WERI-Rb-1 (cell line): ENCODE results near the gene CD6.

Experiments
- DNase-seq: peaks from one replicate; pipeline ENCODE4 v3.0.0-alpha.2; 2020
- H3K27ac ChIP-seq: fragments of 250-450 bp; sonication (Bioruptor Pico); 2 replicates; pipeline ENCODE4 v1.5.1; 2020; ENCODE audit warnings: mild to moderate bottlenecking, moderate library complexity
- H3K27me3 ChIP-seq: fragments of 250-450 bp; sonication (Bioruptor Pico); 2 replicates; pipeline ENCODE4 v1.5.1; 2021; ENCODE audit warnings: mild to moderate bottlenecking, low read depth, moderate library complexity; ENCODE audit not compliant: insufficient read depth, severe bottlenecking
- H3K36me3 ChIP-seq: fragments of 250-450 bp; sonication (Bioruptor Pico); 2 replicates; pipeline ENCODE4 v1.5.1; 2020; ENCODE audit warnings: mild to moderate bottlenecking, moderate library complexity
- H3K4me3 ChIP-seq: 2 replicates; pipeline ENCODE4 v1.5.1; 2011; ENCODE audit warnings: low read depth, mild to moderate bottlenecking, control low read depth, low read length
- H3K9me3 ChIP-seq: fragments of 250-450 bp; sonication (Bioruptor Pico); 2 replicates; pipeline ENCODE4 v1.5.1; 2021; ENCODE audit warnings: mild to moderate bottlenecking, moderate library complexity; ENCODE audit not compliant: severe bottlenecking
- CTCF ChIP-seq: IDR thresholded peaks from 2 replicates; pipeline ENCODE4 v1.5.1; 2011; ENCODE audit warnings: low read depth, mild to moderate bottlenecking, control low read depth, inconsistent platforms, low read length

CD6 gene

GRCh38 chr11:60942219-60942618 is 29.3 kb upstream of the CD6 start:
- no peak for TF ChIP-seq CTCF
- no peak for DNase-seq
- Histone ChIP-seq H3K9me3 (no peaks in the 10 kb centered on the region), H3K4me3 (no peak overlapping the region), H3K27me3 (no peaks in the 10 kb centered on the region), H3K36me3 (no peaks in the 10 kb centered on the region; the same call in 1 of the 2 replicates), H3K27ac (no peak overlapping the region)

GRCh38 chr11:60942970-60943565 is 28.4 kb upstream of the CD6 start:
- no peaks in the 10 kb centered on the region for H3K9me3 ChIP-seq
- no peak for TF ChIP-seq CTCF
- no peaks in the 10 kb centered on the region for H3K36me3 ChIP-seq
- DNase-seq = no peak
- no peaks in the 10 kb centered on the region for H3K27me3 ChIP-seq
- no peak overlapping the region for H3K27ac ChIP-seq
- no peak overlapping the region for H3K4me3 ChIP-seq

GRCh38 chr11:60944490-60945294 is 26.8 kb upstream of the CD6 start:
- H3K36me3 ChIP-seq = no peaks in the 10 kb centered on the region
- H3K27ac ChIP-seq = no peak overlapping the region
- no peaks in the 10 kb centered on the region for H3K27me3 ChIP-seq
- no peak overlapping the region for H3K4me3 ChIP-seq
- H3K9me3 ChIP-seq = no peaks in the 10 kb centered on the region
- DNase-seq = no peak
- TF ChIP-seq CTCF = peak; percentile 43

- H3K9me3 ChIP-seq = no peaks in the 10 kb centered on the region
- H3K36me3 ChIP-seq = no peaks in the 10 kb centered on the region
- H3K27ac ChIP-seq = no peak overlapping the region
- DNase-seq = no peak
- no peak overlapping the region for H3K4me3 ChIP-seq
- TF ChIP-seq CTCF = no peak
- H3K27me3 ChIP-seq = no peaks in the 10 kb centered on the region
Measured at GRCh38 chr11:60945295-60945667, 26.2 kb upstream of the CD6 start.

GRCh38 chr11:60946601-60947264 is 24.7 kb upstream of the CD6 start:
- DNase-seq = no peak
- Histone ChIP-seq H3K27me3 (no peaks in the 10 kb centered on the region), H3K9me3 (no peaks in the 10 kb centered on the region), H3K27ac (no peak overlapping the region), H3K36me3 (no peaks in the 10 kb centered on the region), H3K4me3 (no peak overlapping the region)
- no peak for TF ChIP-seq CTCF
